Measurements from ENCODE around the gene BMPR1A. TPM values are rescaled to one million over a fixed set of nuclear protein-coding genes. Genes with fewer than 3 reads are reported as not detected.
A peak's percentile ranks its signal among the peaks of the same experiment; 100 is the strongest.

The BMPR1A gene
- total and polyA plus RNA-seq, 2 of the 4 experiments (the other 2 are of a cell fraction): 15.9 to 93.7 TPM

GRCh38 chr10:86964847-86965190 lies 208.4 kb downstream of the BMPR1A start:
- H3K27ac ChIP-seq (ENCODE audit: insufficient read depth, low read length): no peak overlapping the region

More at GRCh38 chr10:86964847-86965190, 208.4 kb downstream of the BMPR1A start:
- H2AK9ac ChIP-seq (replicated peaks; ENCODE audit: low read depth, low read length, poor library complexity): peak overlapping the region; percentile 73
- no peak overlapping the region for H3K4me2 ChIP-seq (ENCODE audit: low read depth, low read length)
- H2BK15ac ChIP-seq (ENCODE audit: low read depth, low read length): no peak overlapping the region
- in situ Hi-C loops (cut with MboI; ENCODE audit: low sequenced_read_pairs) (no loop called here), intact Hi-C loops (cut with micrococcal nuclease) (no loop called here), dilution Hi-C loops (cut with HindIII; ENCODE audit: low sequenced_read_pairs, unreplicated experiment) (no loop called here)
- no peaks in the 10 kb centered on the region for H3K27me3 ChIP-seq (ENCODE audit: control insufficient read depth, insufficient read depth, low read length)
- H2AFZ ChIP-seq (replicated peaks; ENCODE audit: low read length, poor library complexity): no peak overlapping the region
- H2BK20ac ChIP-seq (ENCODE audit: low read depth, low read length): no peak overlapping the region
- no peak overlapping the region for H3K4me3 ChIP-seq (ENCODE audit: insufficient read depth, low read depth, low read length)
- H2AK5ac ChIP-seq (ENCODE audit: low read depth, low read length): no peak overlapping the region; the same call in 1 of the 2 replicates
- H4K20me1 ChIP-seq (ENCODE audit: insufficient read depth, low read length): no peaks in the 10 kb centered on the region; the same call in 1 of the 2 replicates
- H3K4me1 ChIP-seq (ENCODE audit: control insufficient read depth, insufficient read depth, low read length): peaks cover 21% of the 10 kb centered on the region
- ChIA-PET POLR2A (ENCODE audit: unreplicated experiment) (no interaction called here), CTCF (no interaction called here)
- H2BK5ac ChIP-seq (ENCODE audit: low read depth, low read length, poor library complexity, severe bottlenecking): no peak overlapping the region
- H4K8ac ChIP-seq (ENCODE audit: low read depth in 2 of 2, low read length in 2 of 2): no peak overlapping the region
- H4K5ac ChIP-seq (ENCODE audit: low read depth, low read length): no peak overlapping the region
- no peak overlapping the region for H3K18ac ChIP-seq (ENCODE audit: low read depth, low read length)
- TF ChIP-seq RAD21 (IDR thresholded peaks at IDR 0.05; ENCODE audit: low read length): no peak
- TF ChIP-seq RCOR1 (IDR thresholded peaks at IDR 0.05; ENCODE audit: insufficient replicate concordance, low read length): no peak
- no peak for TF ChIP-seq ELK1 (IDR thresholded peaks at IDR 0.05; ENCODE audit: borderline replicate concordance, low read depth, low read length)
- no peak for TF ChIP-seq MAZ (IDR thresholded peaks at IDR 0.05; ENCODE audit: borderline replicate concordance, low read depth, low read length)
- no peak for TF ChIP-seq BHLHE40 (IDR thresholded peaks at IDR 0.05; ENCODE audit: low read depth, low read length)
- no peak for TF ChIP-seq USF2 (IDR thresholded peaks at IDR 0.05; ENCODE audit: low read depth, low read length)
- WGBS, 2 experiments (ENCODE audit: extremely low coverage in 2 of 2, insufficient read length in 1 of 2): no CpG with 5 or more reads among the region's 2 CpGs
- H3K36me3 ChIP-seq (ENCODE audit: control insufficient read depth, insufficient read depth, low read length): no peaks in the 10 kb centered on the region
- no peak overlapping the region for H3K23ac ChIP-seq (ENCODE audit: low read depth, low read length)
- H3K56ac ChIP-seq (ENCODE audit: extremely low read depth, insufficient read depth, low read length): no peak overlapping the region
- H3K79me1 ChIP-seq (ENCODE audit: low read depth in 1 of 2, low read length in 2 of 2): peaks cover 0 to 38% of the 10 kb centered on the region in 2 experiments; a peak in 2 of 4 replicates
- H2BK120ac ChIP-seq (ENCODE audit: low read depth, low read length): no peak overlapping the region
- ATAC-seq (ENCODE audit: low read depth): no peak
- H3K9ac ChIP-seq (ENCODE audit: low read depth, low read length): no peak overlapping the region
- peaks cover 22% of the 10 kb centered on the region for H3K9me1 ChIP-seq (ENCODE audit: insufficient read depth, low read length)
- no TSS peak for BruUV-seq (replicated peaks)
- H3K14ac ChIP-seq (replicated peaks; ENCODE audit: low read depth, low read length): no peak overlapping the region
- DNase-seq: no peak
- no peak overlapping the region for H4K91ac ChIP-seq (ENCODE audit: insufficient read depth, low read depth, low read length)
- H3K9me3 ChIP-seq (ENCODE audit: control insufficient read depth, insufficient read depth, low read length): no peaks in the 10 kb centered on the region
- no peak overlapping the region for H3K4ac ChIP-seq (ENCODE audit: low read depth, low read length)
